ENCODE measurements around the gene LCMT2. TPM values are rescaled to one million over a fixed set of nuclear protein-coding genes. Genes with fewer than 3 reads are reported as not detected.

The LCMT2 gene
- total RNA-seq, 1 experiment from 2014 or later = 6.7 TPM

Other genes starting within 250 kb of the LCMT2 start
- 18.3 and 22.6 TPM in 2 replicates for gene UBR1, start 224.5 kb downstream of the LCMT2 start, total RNA-seq (2014; rRNA removed)
- 19.6 and 31.6 TPM in 2 replicates for gene TMEM62, start 197.0 kb downstream of the LCMT2 start, total RNA-seq (2014; rRNA removed)
- gene CCNDBP1, start 145.2 kb downstream of the LCMT2 start, total RNA-seq (2014; rRNA removed) = 34.3 and 38.5 TPM in 2 replicates
- gene EPB42, start 109.6 kb downstream of the LCMT2 start, total RNA-seq (2014; rRNA removed) = not detected in 2 replicates
- not detected in 2 replicates for gene TGM5, start 63.6 kb downstream of the LCMT2 start, total RNA-seq (2014; rRNA removed)
- gene TGM7, start 28.3 kb downstream of the LCMT2 start, total RNA-seq (2014; rRNA removed) = not detected in 2 replicates
- 16.8 and 28.0 TPM in 2 replicates for gene ZSCAN29, start 40.5 kb upstream of the LCMT2 start, total RNA-seq (2014; rRNA removed)
- gene TUBGCP4, start 40.5 kb upstream of the LCMT2 start, total RNA-seq (2014; rRNA removed) = 29.7 and 40.6 TPM in 2 replicates
- 51.8 and 55.7 TPM in 2 replicates for gene TP53BP1, start 162.6 kb upstream of the LCMT2 start, total RNA-seq (2014; rRNA removed)
- 1.0 and 1.8 TPM in 2 replicates for gene MAP1A, start 187.0 kb upstream of the LCMT2 start, total RNA-seq (2014; rRNA removed)

All from PC-3 (cell line).